SKM-1 (cell line): ENCODE measurements around the gene EVI5L.
"Not testable (repeated sequence)": the region's sequence is repeated elsewhere in the genome, so short reads cannot be mapped to it uniquely, and the experiment has no call there.

Experiments
- DNase-seq: peaks from one replicate; lab custom pipeline; 2025; ENCODE audit not compliant: unreplicated experiment; lab: John Stamatoyannopoulos, UW

The EVI5L gene

DNA sequence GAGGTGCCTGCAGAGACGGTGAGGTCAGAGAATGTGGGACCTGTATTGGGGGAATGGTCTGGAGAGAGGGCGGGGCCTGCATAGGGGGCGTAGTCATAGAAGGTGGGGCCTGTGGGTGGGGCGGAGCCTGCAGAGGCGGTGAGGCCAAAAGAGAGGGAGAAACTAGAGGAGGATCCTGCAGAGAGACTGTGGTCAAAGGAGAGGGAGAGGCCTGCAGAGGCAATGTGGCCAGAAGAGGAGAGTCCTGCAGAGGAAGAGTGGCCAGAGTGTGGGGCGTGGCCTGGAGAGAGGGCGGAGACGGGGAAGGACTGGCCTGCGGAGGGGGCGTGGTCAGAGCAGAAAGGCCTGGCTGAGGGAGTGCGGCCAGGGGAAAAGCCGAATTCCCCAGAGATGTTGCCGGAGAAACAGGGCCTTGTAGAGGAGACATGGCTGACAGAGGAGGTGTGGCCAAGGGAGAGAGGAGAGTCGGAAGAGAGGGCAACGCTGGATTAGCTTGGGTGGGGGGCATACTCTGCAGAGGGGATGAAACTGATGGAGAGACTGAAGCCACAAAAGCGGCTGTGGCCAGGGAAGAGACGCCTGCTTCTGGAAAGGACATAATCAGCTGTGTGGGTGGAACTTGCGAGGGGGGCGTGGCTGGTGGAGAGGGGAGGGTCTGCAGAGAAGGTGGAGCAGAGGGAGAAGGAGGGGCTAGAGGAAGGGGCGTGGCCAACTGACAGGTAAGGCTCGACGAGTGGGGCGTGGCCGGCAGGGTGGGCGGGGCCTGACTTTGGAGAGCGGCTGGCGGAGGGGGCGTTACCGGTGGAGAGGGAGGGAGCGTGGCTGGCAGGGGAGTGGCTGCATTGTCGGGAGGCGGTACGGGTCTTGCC is 41.7 kb downstream of the EVI5L start:
- DNase-seq = peak; percentile 81

DNA sequence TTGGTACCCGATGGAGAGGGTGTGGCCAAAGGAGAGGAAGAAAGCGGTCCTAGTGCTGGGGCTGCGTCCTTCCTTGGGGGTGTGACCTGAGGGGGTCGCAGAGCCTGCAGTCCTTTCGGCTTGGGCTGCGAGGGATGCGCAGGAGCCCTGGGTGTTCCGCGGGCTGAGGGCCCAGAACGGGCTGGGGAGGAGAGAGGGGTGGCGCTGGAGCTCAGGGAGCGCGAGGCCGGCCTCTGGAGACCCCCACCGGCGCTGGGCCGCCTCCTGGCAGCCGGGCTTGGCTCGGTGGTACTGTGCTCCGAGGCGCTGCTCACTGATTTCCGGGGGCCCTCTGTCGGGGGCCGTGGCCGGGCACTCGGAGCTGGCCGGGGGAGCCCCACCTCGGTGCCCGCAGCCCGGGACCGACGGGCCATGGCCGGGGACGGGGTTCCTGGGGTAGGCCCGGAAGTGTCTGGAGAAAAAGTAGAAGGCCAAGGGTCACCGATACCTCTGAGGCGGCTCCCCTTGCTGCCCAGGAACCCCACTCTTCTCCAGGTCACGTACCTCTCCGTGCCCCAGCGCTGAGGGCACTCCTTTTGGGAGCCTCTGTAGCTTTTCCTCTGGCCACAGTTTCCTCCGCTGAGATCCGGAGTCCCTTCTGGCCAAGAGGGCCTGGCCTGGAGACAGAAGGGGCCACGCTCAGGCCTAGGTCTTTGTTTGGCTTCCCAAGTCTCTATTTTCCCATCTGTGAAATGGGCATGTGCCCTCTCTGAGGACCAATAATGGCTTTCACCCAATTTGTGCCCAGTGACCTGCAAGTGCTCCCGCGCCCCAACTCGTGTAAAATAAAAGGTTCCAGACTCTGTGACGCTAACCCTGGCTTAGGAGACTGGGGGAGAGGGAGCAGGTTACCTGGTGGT is 42.5 kb downstream of the EVI5L start:
- no peak for DNase-seq

DNA sequence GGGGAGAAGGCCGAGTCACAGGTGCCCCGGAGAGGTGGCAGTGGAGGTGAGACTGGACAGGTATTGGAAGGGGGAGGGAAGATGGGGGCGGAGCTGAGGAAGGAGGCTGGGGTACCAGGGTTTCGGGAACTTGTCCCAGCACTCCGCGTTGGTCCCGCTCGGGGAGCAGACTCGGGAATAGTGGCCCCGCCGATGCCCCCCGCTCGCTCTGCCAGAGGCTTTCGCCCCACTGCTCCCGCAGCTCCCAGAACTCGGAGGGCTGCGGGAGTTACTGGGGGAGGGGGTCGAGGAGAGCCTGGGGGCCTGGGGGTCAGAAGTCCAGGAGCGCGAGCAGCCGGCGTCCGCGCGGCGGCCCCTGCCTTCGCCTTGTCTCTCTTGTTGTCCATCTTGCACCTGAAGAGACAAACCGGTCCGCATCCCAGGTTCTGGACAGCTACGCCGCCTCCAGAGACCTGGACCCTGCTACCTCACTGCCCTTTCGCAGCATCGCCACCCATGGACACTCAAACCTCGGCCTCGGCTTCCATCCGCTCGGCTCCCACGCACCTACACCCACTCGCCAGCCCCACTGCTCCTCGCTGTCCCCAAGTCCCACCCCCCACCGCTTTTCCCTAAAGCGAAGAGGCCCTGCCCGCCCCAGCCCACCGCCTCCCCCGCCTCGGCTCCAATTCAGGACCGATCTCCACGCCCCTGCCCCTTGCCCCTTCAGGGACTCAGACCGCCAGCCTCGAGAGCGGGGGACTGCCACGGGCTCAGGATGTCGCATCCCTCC is 43.5 kb downstream of the EVI5L start:
- DNase-seq = no peak

DNA sequence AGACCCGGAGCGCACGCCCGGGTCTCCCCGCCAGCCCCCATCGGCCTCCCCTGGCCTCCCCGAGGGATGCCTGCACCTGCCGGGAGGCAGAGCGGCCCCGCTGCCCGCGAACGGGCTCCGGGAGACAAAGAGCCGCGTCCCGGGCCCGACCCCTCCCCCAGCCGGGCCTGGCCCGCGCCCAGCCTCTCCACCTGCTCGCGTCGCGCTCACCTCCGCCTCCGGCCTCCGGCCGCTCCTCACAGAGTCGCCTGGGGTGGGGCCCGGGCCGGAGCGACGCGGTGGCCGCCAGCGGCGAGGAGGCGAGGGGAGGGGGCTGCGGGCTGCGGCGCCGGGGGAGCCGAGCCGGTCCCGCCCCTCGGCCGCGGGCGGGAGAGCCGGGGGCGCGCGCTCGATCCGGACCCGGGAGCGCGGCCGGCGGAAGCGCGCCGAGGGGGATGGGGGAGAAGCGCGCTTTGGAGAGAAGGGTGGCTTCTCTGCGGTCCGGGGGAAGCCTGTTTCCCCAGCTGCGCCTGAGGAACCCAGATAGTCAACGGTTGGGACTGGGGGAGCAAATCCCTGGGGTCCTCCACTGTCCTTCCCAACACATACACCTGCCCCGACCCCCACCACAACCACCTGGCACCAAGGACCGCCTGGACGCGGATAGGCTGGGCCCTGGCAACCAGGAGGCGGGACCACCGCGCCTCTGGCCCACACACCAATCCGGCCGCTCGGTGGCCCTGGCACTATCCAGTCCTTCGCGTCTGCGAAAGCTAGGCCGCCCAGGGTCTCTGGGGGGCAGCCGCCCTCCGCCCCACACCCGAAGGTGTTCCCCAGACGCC is 44.3 kb downstream of the EVI5L start, which contains the start of gene PRR36:
TSS of gene PRR36 (minus strand) at position 315 of the 821 bp plus-strand sequence. CDS start 701 bp downstream, outside the sequence.
- DNase-seq = no peak

DNA sequence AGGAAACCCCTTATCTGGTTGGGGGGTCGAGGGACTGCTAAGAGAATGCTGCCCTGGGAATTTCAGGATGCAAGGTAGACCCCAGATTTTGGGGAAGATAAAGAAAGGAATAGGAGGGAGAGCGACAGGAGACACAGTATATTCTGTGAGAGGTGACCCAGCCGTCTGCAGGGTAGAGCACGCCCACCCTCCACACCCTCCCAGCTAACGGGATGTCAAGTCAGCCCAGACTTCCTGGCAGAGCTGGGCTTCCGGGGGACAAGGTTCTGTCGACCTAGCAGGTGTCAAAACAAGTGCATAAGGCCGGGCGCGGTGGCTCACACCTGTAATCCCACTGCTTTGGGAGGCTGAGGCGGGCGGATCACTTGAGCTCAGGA is 44.9 kb downstream of the EVI5L start:
- no peak for DNase-seq

DNA sequence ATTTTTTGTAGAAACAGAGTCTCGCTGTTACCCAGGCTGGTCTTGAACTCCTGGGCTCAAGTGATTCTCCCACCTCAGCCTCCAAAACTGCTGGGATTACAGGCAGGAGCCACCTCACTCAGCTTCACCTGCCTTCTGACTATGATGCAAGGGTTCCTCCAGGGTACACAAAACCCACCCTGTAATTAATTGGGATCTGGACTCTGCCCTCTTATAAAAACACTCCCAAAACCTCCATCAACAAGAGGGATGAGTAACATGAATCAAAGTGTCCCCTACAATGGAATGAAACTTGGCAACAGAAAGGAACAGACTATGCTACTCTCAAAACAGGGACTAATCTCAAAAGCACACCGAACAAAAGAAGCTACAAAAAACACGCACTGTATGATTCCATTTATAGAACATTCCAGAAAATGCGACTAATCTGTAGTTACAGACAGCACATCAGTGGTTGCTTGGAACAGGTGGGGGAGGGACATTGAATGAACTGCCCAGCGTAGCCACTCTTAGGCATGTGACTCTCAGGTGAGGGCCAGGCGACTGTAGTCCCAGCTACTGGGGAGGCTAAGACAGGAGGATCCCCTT is 47.3 kb downstream of the EVI5L start:
- no peak for DNase-seq

DNA sequence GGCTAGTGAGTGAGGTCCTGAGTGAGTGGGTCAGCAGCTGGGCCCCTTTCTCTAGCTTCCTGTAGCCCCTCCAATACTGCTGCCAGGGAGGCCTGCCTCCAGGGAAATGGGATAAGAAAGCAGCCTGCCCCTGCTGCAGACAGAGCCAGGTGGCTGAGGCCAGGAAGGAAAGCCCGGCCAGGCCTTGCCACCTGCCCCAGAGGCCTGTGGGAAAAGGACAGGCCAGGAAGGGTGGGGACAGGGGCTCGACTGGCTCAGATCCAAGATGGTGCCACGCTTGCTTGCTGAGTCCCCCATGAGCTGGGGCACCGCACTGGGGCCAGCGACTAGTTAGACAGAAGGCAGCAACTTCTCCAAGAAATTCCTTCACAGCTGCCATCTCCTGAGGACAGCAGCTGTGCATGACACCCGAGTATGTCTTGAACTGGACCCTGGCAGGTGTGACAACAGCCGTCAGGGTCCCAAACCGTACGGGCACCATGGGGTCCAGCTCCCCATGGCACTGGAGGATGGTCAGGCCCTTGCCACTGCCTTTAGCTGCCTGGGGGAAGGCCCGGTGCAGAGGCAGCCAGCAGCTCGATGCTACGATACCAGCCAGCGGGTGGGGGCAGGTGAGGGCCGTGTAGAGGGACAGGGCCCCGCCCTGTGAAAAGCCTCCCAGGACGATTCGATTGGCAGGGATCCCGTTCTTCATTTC is 49.2 kb downstream of the EVI5L start:
- DNase-seq = no peak

DNA sequence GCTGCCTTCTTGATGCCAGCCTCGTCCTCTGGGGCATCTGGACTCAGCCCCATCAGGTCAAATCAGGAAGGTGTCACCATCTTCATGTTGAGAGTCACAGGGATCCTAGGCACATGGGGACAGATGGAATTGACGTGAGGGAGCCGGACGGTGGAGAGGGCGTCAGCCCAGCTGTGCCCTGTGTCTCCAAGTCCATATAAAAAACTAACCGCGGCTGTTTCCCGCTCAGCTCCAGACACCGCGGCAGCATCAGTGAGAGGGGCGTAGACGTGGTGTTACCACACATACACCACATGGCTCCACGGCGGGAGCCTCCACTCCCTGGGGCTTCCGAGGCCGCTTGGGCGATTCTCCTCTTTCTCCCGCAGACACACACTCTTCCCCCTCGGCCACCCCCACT is 49.8 kb downstream of the EVI5L start:
- no peak for DNase-seq

DNA sequence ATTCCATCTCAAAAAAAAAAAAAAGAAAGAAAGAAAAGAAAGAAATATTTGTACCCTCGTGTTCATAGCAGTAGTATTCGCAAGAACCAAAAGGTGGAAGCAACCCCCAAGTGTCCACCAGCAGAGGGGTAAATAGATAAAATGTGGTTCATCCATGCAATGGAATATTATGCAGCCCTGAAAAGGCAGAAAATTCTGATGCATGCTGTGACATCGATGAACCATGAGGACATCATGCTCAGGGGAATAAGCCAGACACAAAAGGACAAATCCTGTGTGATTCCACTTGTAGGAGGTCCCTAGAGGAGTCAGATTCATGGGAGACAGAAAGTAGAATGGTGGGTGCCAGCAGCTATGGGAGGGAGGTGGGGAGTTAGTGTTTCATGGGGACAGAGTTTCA is 51.9 kb downstream of the EVI5L start:
- DNase-seq = no peak

DNA sequence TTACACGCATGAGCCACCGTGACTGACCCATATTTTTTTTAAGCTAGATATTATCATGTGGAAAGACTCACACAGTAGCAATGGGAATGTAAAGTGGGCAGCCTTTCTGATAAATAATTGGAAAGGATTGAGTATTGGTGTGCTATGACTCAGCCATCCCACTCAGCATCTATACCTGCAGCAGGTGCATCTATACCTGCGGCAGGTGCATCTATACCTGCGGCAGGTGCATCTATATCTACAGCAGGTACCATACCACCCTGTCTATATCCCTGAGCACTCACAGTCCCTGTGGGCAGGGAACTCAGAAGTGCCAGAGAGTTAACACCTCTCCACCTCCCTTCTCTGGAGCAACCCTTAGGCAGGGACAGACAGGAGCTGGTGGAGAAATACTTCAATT is 53.1 kb downstream of the EVI5L start:
- no peak for DNase-seq

DNA sequence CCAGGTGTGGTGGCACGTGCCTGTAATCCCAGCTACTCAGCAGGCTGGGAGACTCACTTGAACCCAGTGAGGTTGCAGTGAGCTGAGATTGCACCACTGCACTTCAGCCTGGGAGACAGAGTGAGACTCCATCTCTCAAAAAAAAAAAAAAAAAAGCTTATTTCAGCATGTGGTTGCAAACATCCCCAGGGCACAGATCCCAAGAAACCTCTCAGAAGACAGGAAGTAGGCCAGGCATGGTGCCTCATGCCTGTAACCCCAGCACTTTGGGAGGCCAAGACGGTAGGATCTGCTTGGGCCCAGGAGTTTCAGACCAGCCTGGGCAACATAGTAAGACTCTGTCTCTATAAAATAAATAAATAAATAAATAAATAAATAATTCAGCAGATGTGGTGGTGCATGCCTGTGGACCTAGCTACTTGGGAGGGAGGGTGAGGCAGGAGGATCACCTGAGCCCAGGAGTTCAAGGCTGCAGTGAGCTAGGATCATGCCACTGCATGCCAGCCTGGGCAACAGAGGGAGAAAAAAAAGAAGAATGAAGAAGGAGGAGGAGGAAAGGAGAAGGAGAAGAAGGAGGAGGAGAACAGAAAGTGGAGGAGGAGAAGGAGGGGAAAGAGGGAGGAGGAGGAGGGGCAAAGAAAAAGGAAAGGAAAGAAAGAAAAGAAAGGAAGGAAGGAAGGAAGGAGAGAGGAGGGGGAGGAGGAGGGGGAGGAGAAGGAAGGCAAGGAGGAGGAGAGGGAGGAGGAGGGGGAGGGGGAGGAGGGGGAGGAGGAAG is 54.0 kb downstream of the EVI5L start:
- DNase-seq = no peak

DNA sequence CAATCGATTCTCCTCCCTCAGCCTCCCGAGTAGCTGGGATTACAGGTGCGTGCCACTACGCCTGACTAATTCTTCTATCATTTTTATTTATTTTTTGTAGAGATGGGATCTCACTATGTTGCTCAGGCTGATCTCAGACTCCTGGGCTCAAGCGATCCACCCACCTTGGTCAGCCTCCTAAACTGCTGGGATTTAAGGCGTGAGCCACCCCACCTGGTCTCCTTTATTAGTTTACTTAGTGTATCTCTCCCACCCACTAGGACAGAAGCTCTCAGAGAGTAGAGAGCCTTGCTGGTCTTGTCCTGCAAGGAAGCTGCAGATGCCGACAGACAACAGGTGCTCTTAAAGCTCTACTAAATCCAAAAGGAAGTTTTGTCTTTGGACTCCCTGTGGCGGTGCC is 55.8 kb downstream of the EVI5L start:
- DNase-seq = no peak

DNA sequence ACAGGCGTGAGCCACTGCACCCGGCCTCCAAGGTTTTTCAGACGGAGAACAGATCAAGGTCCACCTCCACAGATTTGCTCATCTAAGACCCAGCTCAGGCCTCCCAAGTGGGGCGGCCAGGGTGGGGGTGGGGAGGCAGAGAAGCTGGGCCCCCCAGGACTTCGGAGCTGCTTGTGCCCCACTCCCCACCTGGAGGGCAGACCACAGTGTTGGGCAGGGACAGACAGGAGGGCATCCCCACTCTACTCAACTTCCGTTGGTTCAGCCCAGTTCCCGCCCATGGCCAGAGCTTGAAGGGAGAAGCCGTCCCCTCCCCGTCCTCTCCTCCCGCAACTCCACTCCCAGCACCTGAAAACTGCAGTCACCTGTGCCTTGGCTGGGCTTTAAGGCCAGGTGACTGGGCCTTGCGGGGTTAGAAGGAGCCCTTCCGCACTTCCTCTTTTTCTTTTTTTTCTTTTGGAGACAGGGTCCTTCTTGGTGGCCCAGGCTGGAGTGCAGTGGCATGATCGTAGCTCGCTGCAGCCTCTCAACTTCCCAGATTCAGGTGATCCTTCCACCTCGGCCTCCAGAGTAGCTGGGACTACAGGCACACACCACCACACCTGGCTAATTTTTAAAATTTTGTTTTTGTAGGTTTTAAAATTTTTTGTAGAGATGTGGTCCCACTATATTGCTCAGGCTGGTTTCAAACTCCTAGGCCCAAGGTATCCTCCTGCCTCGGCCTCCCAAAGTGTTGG is 57.6 kb downstream of the EVI5L start:
- DNase-seq = no peak

DNA sequence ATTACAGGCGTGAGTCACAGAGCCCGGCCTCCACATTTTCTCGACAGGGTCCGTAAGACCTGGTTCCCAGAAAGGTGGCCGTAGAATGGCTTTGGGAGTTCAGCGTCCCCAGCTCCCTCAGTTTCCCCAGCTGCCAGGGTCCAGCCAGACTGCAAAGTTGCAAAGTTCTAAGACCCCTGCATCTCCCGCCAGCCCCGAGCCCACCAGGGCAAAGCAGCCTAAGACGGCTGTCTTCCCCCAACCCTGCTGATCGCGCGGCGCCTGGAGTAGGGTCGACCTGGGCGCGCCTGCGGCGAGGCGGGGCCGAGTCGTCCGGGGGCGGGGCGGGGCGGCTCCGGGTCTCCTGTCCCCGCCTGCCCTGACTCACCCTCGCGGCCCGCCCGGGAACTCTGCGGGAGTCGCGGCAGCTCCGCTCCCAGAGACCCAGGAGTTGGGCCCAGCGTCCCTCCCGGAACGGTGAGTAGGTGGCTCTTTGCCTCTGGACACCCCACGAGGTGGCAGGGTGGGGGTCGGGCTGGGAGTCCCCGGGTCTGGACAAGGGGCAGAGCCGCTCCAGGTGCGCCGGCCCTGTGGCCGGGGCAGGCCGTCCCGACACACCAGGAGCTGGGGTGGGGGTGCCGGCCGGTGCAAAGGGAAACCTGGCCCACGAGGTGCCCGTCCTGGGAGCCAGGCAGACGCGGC is 58.3 kb downstream of the EVI5L start, which contains the start of gene LRRC8E:
TSS of gene LRRC8E (plus strand) at position 366 of the 681 bp plus-strand sequence. CDS start 7,094 bp downstream, outside the sequence.
- DNase-seq = no peak

DNA sequence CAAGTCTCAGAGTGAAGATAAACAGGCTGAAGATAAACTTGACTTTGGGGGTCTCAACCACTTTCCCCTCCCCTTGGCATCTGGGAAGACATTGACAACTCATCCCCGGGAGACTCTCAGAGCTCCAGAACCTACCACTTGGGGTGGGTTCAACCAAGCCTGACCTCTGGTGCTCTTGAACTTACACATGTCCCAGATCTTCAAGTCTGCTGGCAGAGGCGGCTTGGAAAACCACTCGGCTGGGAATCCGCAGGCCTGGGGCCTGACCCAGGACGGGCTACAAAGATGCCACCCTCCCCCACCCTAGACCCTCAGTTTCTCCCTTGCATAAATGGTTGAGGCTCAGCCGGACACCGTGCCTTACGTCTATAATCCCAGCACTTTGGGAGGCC is 58.8 kb downstream of the EVI5L start:
- no peak for DNase-seq

DNA sequence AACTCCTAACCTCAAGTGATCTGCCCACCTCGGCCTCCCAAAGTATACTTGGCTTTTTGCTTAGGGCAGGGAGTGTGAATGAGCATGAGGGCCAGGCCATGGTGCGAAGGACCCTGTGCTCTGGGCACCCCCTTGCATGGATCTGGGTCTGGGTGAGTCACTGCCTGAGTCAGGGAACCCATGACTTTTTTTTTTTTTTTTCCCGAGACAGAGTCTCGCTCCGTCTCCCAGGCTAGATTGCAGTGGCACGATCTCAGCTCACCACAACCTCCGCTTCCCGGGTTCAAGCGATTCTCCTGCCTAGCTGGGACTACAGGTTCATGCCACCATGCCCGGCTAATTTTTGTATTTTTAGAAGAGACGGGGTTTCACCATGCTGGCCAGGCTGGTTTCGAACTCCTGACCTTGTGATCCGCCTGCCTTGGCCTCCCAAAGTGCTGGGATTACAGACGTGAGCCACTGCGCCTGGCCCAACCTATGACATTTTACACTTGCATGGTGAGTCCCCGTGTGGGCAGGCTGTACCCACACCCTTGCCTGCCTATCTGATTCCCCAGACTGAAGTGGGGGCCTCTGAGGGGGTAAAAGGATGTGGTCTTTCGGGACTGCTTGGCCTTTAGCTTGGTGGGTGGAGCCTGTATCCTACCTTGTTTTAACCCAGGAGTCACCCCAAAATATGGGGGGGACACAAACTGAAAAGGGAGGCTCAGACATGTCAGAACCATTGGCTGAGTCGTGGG is 63.5 kb downstream of the EVI5L start:
- not testable (repeated sequence) for DNase-seq
